Large intestine (tissue), 3 donors: ENCODE results near the gene BMPR1A. TPM values are rescaled to one million over a fixed set of nuclear protein-coding genes. Genes with fewer than 3 reads are reported as not detected.
"Not testable (repeated sequence)": the region's sequence is repeated elsewhere in the genome, so short reads cannot be mapped to it uniquely, and the experiment has no call there.

Experiments
- DNase-seq, 2 donors: peaks; one replicate each; pipeline versions ENCODE4 v3.0.0 to v3.0.0-alpha.2; 2013
- H3K27ac ChIP-seq: one replicate; pipeline ENCODE4 v1.5.1; 2013; ENCODE audit warnings: low read length
- H3K27me3 ChIP-seq: 2 replicates; pipeline ENCODE4 v1.6.1; 2013; ENCODE audit warnings: low read length; ENCODE audit not compliant: control insufficient read depth, insufficient read depth
- H3K36me3 ChIP-seq: 2 replicates; pipeline ENCODE4 v1.6.1; 2013; ENCODE audit warnings: low read length; ENCODE audit not compliant: control insufficient read depth, insufficient read depth
- H3K4me1 ChIP-seq: one replicate; pipeline ENCODE4 v1.6.1; 2013; ENCODE audit warnings: low read length; ENCODE audit not compliant: control insufficient read depth, insufficient read depth
- H3K4me3 ChIP-seq: one replicate; pipeline ENCODE4 v1.5.1; 2013; ENCODE audit warnings: low read length
- H3K9me3 ChIP-seq: one replicate; pipeline ENCODE4 v1.6.1; 2013; ENCODE audit warnings: mild to moderate bottlenecking, low read depth, low read length, moderate library complexity; ENCODE audit not compliant: control insufficient read depth
- WGBS: methylation state at CpG from one replicate; pipeline ENCODE4 v1.1.5; 2013; ENCODE audit warnings: low lambda C conversion rate; ENCODE audit not compliant: insufficient coverage; 5-methylcytosine and 5-hydroxymethylcytosine counted together
- polyA plus RNA-seq: library from polyadenylated mRNA; unstranded; fragments of 120-200 nt; gene quantifications from one replicate; pipeline ENCODE4 v1.2.1, GENCODE V29; 2013

Gene BMPR1A
- polyA plus RNA-seq, 1 donor = 41.5 TPM

DNA sequence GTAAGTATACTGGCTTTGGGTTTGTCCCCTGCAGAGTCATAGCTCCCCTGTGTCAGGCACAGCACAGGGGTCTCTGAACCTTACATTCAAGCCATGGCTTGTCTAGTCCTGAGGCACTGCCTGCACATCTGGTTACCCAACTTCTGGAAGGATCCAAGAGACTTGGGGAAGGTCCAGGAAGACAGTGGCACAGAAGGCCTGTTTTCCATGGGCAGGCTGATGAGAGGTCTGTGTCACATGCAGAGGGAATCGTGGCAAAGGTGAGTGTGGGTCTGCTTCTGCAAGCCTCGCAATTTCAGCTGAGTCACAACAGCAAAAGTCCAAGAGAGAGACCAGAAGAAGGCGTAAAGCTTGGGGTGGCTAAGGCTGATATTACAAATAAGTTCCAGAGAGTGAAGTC is 28.4 kb upstream of the BMPR1A start:
- Histone ChIP-seq H3K36me3 (no peaks in the 10 kb centered on the region), H3K27me3 (no peaks in the 10 kb centered on the region), H3K27ac (peak overlapping the region; percentile 72), H3K9me3 (no peaks in the 10 kb centered on the region), H3K4me1 (peaks cover 18% of the 10 kb centered on the region), H3K4me3 (no peak overlapping the region)
- DNase-seq = peak; percentile 86 to 93
- no CpG with 5 or more reads among the region's 3 CpGs for WGBS

GRCh38 chr10:86729677-86730076 is 26.7 kb upstream of the BMPR1A start:
- H3K4me3 ChIP-seq = no peak overlapping the region
- no CpG with 5 or more reads among the region's 1 CpG for WGBS
- H3K27ac ChIP-seq = no peak overlapping the region
- H3K27me3 ChIP-seq = no peaks in the 10 kb centered on the region
- DNase-seq = no peak
- H3K4me1 ChIP-seq = peaks cover 16% of the 10 kb centered on the region
- H3K9me3 ChIP-seq = no peaks in the 10 kb centered on the region
- H3K36me3 ChIP-seq = no peaks in the 10 kb centered on the region

DNA sequence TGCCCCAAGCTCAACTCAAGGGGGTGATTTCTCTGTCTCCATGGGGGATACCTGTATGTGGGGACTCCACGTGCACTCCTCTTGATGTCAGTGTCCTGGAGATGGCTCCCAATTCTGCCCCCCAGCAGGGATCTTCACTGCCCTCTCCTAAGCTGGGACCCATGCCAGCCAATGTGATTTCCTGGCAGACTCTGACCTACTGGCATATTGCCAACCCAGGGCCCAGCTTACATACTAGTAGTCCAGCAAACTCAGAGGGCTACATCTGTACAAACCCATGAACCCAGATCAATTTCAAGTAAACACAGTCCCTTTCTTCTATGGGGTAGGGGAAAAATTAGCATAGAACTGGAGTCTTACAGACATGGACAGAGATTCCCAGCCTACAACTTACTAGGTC is 26.2 kb upstream of the BMPR1A start:
- no peak overlapping the region for H3K4me3 ChIP-seq
- peak in 1 of 2 donors; percentile 48 for DNase-seq
- H3K27me3 ChIP-seq = no peaks in the 10 kb centered on the region
- H3K27ac ChIP-seq = no peak overlapping the region
- no peaks in the 10 kb centered on the region for H3K9me3 ChIP-seq
- no peaks in the 10 kb centered on the region for H3K36me3 ChIP-seq
- WGBS = no CpG with 5 or more reads among the region's 1 CpG
- peaks cover 16% of the 10 kb centered on the region for H3K4me1 ChIP-seq

GRCh38 chr10:86732771-86733170 is 23.6 kb upstream of the BMPR1A start:
- Histone ChIP-seq H3K36me3 (no peaks in the 10 kb centered on the region), H3K4me3 (no peak overlapping the region), H3K27me3 (no peaks in the 10 kb centered on the region), H3K27ac (peak overlapping the region; percentile 71), H3K9me3 (no peaks in the 10 kb centered on the region), H3K4me1 (peaks cover 8% of the 10 kb centered on the region)
- no peak for DNase-seq
- no CpG with 5 or more reads among the region's 13 CpGs for WGBS

- Histone ChIP-seq H3K27me3 (no peaks in the 10 kb centered on the region), H3K4me3 (no peak overlapping the region), H3K27ac (peak overlapping the region; percentile 71), H3K4me1 (peaks cover 6% of the 10 kb centered on the region), H3K9me3 (no peaks in the 10 kb centered on the region), H3K36me3 (no peaks in the 10 kb centered on the region)
- peak in 1 of 2 donors; percentile 51 for DNase-seq
- no CpG with 5 or more reads among the region's 8 CpGs for WGBS
These were observed 23.2 kb upstream of the BMPR1A start for GRCh38 chr10:86733260-86733671.

- Histone ChIP-seq H3K27ac (peak overlapping the region; percentile 70), H3K4me1 (peaks cover 3% of the 10 kb centered on the region), H3K9me3 (no peaks in the 10 kb centered on the region), H3K36me3 (no peaks in the 10 kb centered on the region), H3K27me3 (no peaks in the 10 kb centered on the region), H3K4me3 (no peak overlapping the region)
- DNase-seq = no peak
- no CpG with 5 or more reads among the region's 4 CpGs for WGBS
These were observed 22.0 kb upstream of the BMPR1A start for GRCh38 chr10:86734207-86734988.

- H3K27me3 ChIP-seq, H3K36me3 ChIP-seq, H3K9me3 ChIP-seq, H3K4me3 ChIP-seq, DNase-seq, H3K4me1 ChIP-seq: not testable (repeated sequence)
- H3K27ac ChIP-seq = peak overlapping the region; percentile 70
- WGBS = no CpG with 5 or more reads among the region's 4 CpGs
These were observed 21.1 kb upstream of the BMPR1A start for GRCh38 chr10:86735278-86735677.

DNA sequence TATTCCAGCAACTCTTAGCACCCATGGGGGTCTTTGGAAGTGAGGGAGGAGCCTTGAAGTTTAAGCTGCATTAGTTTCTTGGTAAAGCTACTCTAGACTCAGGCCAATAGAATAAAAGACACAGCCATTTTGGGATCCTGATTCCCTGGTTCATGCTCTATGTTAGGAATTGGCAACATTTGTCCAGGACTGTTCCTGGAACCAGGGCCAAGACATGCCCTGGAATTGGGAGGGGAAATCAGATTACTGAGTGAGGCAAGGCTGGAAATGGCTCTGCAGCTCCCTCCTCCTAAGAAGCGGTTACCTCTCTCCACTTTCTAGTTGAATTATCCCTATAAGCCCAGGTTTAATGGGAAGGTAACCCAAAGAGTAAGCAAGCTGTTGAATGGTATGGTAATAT is 14.2 kb upstream of the BMPR1A start:
- no peaks in the 10 kb centered on the region for H3K4me1 ChIP-seq

DNA sequence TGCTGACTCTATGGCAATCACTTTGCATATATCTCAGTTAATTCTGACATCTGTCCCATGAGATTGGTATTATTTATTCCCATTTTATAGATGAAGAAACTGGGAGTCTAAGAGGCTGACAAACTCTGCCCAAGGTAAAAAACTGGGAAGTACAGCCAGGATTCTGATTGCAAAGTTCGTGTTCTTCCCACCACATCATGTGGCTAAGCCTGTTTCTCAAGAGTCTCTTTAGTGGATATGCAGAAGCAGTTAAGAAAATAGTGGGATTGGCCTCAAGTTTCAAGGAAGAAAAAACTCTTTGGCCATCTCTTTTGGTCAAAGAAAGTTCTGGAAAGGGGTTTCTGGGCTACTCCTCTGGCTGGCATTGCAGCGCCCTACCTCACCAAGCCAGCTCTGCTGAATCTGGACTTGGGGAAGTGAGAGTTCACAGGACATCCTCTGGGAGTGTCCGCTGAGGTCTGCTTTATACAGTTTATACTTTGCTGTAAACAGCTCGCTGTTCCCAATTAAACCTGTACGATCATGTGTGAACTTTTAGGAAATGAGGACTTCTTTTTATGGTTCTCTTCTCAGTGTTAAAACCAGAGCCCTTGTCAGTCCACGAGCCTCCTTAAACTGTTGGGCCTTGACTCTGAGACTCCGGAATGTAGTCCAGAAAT is 12.2 kb upstream of the BMPR1A start:
- DNase-seq = peak in 1 of 2 donors; percentile 15
- H3K9me3 ChIP-seq = no peaks in the 10 kb centered on the region
- H3K4me1 ChIP-seq = no peaks in the 10 kb centered on the region
- H3K27ac ChIP-seq = peak overlapping the region; percentile 15
- no CpG with 5 or more reads among the region's 7 CpGs for WGBS
- H3K36me3 ChIP-seq = no peaks in the 10 kb centered on the region
- no peak overlapping the region for H3K4me3 ChIP-seq
- no peaks in the 10 kb centered on the region for H3K27me3 ChIP-seq

More for the DNA sequence above, 14.2 kb upstream of the BMPR1A start:
- Histone ChIP-seq H3K27me3 (no peaks in the 10 kb centered on the region), H3K36me3 (no peaks in the 10 kb centered on the region), H3K9me3 (no peaks in the 10 kb centered on the region), H3K27ac (no peak overlapping the region), H3K4me3 (no peak overlapping the region)
- DNase-seq = no peak
- no CpG with 5 or more reads among the region's 1 CpG for WGBS

GRCh38 chr10:86747796-86748581 is 8.4 kb upstream of the BMPR1A start:
- no peak overlapping the region for H3K27ac ChIP-seq
- H3K36me3 ChIP-seq = no peaks in the 10 kb centered on the region
- H3K9me3 ChIP-seq = no peaks in the 10 kb centered on the region
- H3K27me3 ChIP-seq = no peaks in the 10 kb centered on the region
- H3K4me3 ChIP-seq = no peak overlapping the region
- DNase-seq = no peak
- peaks cover 8% of the 10 kb centered on the region for H3K4me1 ChIP-seq
- WGBS = 65% methylated on average over 4 of the region's 7 CpGs
